GM12875 (cell line): ENCODE measurements around the gene SMPD3.

ENCODE experiments used
- H3K4me3 ChIP-seq: one replicate; pipeline ENCODE4 v1.5.1; 2011; ENCODE audit warnings: low read depth, low read length, control low read depth
- CTCF ChIP-seq: IDR thresholded peaks from 2 replicates; pipeline ENCODE4 v1.5.1; 2011; ENCODE audit warnings: low read depth, mild to moderate bottlenecking, control low read depth, inconsistent platforms, low read length, moderate library complexity, borderline replicate concordance; ENCODE audit not compliant: insufficient read depth

The SMPD3 gene

GRCh38 chr16:68365167-68365817 lies 83.0 kb downstream of the SMPD3 start:
- no peak overlapping the region for H3K4me3 ChIP-seq
- TF ChIP-seq CTCF, result no peak

DNA sequence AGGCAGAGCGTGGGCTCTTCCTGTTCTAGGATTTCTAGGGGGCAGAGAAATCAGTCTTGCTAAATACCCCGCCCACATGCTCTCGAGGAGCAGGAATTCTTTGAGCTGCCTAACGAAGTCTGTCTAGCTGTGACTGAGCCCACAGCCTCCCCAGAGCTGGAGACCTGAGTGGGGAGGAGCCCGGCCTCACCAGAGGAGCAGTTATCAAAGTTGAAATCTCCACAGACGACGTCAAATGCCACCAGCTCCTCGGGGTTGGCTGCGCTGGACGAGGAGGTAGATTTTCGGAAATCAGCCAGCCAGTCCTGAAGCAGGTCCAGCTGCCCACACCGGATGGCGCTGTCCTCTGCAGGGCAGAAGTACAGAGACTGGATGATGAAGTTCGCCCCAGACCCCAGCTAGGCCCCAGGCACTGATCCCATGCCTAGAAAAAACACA lies 83.7 kb downstream of the SMPD3 start:
- TF ChIP-seq CTCF, result peak; percentile 24; the same call in 1 of the 2 replicates
- H3K4me3 ChIP-seq, result no peak overlapping the region

GRCh38 chr16:68363658-68364521 lies 84.4 kb downstream of the SMPD3 start:
- no peak overlapping the region for H3K4me3 ChIP-seq
- TF ChIP-seq CTCF, result no peak

- H3K4me3 ChIP-seq, result no peak overlapping the region
- TF ChIP-seq CTCF, result no peak
Observed at GRCh38 chr16:68362947-68363657, 85.2 kb downstream of the SMPD3 start.

DNA sequence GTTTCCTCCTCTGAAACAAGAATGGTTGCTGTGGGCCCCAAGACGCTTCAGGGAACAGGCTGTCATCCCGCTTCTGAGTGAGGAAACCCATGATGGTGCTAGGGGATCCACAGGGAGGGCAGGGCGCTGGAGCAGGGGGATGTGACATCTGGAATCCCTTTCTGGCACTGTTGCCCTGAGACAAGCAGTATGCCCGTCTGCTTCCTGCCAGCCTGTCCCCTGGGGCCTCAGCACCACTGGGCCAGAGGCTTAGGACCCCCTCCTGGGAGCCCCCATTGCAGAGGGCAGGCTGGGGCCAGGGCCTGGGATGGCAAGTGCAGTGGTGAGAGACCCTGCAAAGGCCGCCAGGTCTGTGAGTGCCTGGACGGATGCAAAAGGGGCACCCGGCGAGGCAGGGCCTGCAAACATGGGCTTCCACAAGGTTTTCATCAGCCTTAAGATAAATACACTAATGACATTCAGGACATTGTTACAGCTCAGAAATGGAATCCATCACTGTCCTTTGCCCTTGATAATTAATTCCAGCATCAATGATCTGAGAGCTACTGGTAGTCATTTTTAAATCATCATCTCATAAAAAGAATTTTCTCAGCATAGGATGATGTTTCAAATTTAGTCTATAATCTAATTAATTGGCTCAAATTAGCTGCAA lies 85.9 kb downstream of the SMPD3 start:
- H3K4me3 ChIP-seq, result no peak overlapping the region
- no peak for TF ChIP-seq CTCF

DNA sequence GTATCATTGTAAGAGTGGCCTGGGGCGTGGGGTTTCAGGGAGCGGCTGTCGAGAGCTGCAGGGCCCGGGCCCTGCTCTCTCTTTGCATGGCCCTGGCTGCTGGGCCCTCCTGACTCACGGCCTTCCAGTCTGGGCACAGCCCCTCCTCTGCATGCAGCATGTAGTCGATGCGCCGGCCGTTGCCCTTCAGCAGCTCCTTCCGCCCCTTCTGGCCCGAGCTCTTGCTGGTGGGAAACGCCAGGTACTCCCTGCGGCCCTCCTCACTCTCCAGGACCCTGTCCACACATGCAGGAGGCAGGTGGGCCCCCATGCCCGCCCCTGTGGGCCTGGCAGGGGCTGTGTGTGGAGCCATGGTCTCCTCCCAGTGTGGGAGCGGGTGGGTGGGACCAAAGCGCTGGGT lies 86.8 kb downstream of the SMPD3 start:
- no peak overlapping the region for H3K4me3 ChIP-seq
- TF ChIP-seq CTCF, result no peak
